CD4-positive, alpha-beta T cell treated with Interleukin-17A for 4 hours (primary cell): ENCODE results near the gene KLHL3.

Experiments
- DNase-seq: peaks from one replicate; pipeline ENCODE4 v3.0.0-alpha.2; 2020; ENCODE audit warnings: mixed read lengths

KLHL3 gene

GRCh38 chr5:137741718-137742117 is 5.8 kb upstream of the KLHL3 start:
- no peak for DNase-seq

DNA sequence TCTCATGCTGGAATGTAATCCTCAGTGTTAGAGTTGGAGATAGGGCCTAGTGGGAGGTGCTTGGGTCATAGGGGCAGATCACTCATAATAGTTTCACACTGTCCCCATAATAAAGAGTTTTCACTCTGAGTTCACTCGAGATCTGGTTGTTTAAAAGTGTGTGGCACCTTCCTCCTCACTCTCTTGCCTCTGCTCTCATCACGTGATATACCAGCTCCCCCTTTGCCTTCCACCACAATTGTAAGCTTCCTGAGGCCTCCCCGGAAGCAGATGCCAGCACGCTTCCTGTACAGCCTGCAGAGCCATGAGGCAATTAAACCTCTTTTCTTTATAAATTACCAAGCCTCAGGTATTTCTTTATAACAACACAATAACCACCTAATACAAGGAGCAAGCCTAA is 3.8 kb upstream of the KLHL3 start:
- DNase-seq = no peak

- DNase-seq = no peak
These were observed 3.1 kb upstream of the KLHL3 start for GRCh38 chr5:137738947-137739346.

DNA sequence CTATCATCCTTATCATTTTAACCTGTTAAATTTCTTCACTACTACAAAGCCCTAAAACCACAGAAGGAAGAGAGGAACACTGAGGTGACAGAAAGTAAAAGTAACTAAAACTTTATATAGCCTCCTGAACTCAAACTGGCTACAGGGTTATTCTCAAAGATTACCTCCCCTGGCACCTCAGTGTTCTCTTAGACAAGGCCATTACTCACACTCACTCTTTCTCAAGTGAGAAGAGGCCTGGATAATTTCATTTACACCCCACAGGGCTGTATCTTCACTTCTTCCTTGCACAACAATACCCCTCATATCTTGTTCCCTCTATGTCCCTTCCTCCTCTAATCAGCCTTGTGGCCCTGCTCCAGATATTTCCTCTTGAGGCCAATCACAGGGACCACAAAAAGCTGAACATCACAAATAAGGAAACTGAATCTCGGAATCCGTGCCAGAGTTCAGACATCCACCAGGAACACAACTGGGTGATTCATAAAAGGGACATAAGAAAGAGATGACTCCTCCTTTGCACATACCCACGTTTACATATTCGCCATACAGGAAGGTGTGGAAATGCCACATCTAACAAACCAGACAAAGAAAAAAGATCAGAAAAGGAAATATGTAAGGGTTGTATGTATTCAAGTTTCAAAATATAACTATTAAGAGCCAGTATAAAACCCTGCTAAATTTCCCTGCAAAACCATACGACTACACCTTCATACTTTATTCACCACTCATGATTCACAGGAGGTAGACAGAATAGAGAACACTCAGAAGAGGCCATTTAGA is 1.7 kb upstream of the KLHL3 start:
- DNase-seq = peak; percentile 51

- no peak for DNase-seq
These were observed 607 bp upstream of the KLHL3 start for GRCh38 chr5:137736496-137736895.

DNA sequence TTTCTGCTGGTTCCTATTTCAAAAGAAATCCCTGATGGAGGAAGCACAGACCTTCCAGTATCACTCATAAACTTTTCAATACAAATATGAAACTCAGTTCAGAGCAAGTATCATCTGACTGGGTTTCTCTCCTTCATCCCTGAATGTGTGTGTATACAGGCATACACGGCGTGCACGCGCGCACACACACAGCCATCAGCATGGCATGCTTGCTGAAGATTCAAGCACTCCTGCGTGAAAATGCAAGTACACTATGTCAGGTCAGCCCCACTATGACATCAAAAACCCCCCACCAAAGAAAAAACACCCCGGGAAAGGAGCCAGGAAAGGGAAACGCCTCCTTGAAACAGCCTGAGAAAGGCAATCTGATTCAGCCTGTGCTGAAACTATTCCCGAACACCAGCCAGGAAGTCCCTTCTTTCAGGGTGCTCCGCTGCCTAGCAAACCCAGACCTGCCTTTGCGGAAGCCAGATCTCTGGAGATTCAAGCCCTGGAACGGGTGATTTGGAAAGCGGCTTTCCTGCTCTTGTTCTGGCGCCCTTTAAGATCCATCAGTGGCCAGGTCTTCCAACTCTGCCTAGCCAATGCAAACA is 831 bp downstream of the KLHL3 start:
- DNase-seq = peak; percentile 42

DNA sequence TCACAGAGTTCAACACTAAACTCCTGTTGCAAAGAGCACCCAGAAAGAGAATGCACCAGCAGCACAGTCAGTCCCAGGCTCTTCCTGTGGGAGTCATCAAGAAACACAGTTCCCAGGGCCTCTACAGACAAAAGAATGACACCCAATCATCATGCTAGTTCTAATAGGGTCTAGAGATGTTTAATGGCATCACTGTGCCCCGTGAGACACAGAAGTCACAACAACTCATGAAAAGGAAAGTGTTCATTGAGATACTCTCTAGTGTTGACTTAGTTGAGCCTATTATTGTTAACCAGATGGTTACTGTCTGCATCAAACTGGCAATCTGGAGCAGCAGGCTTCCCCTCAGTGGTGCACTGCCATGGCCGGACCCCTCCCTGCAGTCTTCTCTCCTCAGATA is 1.6 kb downstream of the KLHL3 start:
- peak; percentile 27 for DNase-seq

GRCh38 chr5:137733922-137734321 is 2.0 kb downstream of the KLHL3 start:
- DNase-seq = no peak

- DNase-seq = no peak
These were observed 2.9 kb downstream of the KLHL3 start for GRCh38 chr5:137733006-137733405.

DNA sequence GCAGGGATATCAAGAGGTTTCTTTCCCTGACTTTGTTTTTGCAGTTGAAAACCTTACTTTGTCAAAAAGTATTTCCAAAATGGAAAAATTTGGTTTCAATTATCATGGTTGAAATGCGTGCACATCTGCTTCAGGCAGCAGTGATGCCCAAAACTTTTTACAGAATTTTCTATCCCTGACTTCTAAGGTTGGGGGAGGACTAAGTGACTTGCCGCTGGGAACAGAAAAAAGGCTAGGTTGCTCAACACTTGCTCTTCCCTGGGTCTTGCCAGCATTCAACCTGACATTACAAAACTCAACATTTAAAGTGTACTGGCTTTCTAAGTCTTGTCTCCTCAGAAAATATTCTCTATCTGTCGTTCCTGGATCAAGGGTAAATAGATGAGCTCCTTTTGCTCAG is 4.7 kb downstream of the KLHL3 start:
- DNase-seq = no peak

GRCh38 chr5:137730336-137730735 is 5.6 kb downstream of the KLHL3 start:
- DNase-seq = no peak

DNA sequence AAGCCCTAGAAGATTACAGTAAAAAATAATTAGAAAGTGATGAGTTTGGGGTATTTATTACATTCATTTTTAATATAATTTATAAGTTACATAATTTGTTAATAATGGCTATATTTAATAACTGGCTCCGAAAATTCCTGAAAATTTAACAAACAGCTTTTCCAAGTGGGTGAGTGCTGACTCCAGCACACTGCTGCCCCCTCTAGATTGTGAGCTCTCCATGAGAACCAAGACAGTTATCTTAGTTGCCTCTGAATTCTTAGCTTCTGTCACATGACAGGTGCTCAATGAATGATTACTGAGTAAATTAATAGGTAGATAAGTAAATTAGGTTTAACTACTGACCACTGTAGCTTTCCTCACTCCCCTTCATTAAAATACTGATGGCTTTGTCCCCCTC is 7.8 kb downstream of the KLHL3 start:
- DNase-seq = no peak

- no peak for DNase-seq
These were observed 8.3 kb downstream of the KLHL3 start for GRCh38 chr5:137727623-137728022.

- no peak for DNase-seq
These were observed 11.6 kb downstream of the KLHL3 start for GRCh38 chr5:137724251-137724650.

DNA sequence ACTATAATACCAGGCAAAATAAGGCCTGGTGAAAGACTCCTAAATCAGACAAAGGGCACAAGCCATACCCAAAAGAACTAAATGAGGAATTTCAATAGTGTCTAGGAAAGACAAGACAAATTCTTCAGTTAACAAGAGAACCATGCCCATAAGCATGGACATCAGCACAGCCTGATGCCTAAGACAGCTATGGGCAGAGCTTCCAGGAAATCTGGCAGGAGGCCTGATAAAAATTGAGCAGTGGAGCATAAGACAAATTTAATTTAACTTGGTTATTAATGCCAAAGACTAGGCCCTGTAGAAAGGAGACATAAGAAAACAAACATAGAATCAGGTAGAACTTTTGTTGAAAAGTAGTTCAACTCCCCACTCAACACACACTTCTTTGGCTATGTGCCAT is 17.3 kb downstream of the KLHL3 start:
- no peak for DNase-seq

GRCh38 chr5:137716337-137716736 is 19.6 kb downstream of the KLHL3 start:
- no peak for DNase-seq

GRCh38 chr5:137715456-137715855 is 20.4 kb downstream of the KLHL3 start:
- DNase-seq = no peak

DNA sequence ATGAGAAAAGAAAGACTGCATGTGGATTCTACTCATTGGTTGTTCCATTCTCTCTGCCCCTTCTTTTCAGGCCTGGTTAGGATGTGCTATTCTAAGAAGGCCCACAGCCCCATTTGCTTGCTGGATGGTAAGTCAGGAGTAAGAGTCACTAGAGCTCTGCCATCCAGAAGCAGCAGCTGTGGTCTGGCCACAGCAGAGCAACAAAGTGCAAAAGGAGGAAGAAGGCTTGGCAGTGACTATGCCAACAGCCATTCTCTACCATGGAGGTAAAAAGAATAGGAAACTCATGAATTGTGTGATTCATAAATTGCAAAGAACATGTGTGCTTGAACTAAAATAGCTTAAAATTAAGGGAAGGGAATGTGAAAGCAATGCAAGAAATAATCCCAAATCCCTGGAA is 20.9 kb downstream of the KLHL3 start:
- no peak for DNase-seq

DNA sequence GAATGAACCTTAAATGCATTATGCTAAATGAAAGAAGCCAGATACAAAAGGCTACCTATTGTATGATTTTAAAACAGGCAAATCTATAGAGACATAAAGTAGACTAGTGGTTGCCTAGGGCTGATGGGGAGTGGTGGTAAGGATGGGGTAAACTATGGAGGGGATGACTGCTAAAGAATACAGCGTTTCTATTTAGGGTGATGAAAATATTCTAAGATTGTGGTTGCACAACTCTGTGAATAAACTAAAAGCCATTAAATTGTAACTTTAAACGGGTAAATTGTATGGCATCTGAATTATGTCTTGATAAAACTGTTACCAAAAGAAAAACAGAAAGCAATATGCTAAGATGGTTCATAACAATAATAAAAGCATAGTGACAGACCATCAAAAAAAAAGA is 21.4 kb downstream of the KLHL3 start:
- DNase-seq = no peak

DNA sequence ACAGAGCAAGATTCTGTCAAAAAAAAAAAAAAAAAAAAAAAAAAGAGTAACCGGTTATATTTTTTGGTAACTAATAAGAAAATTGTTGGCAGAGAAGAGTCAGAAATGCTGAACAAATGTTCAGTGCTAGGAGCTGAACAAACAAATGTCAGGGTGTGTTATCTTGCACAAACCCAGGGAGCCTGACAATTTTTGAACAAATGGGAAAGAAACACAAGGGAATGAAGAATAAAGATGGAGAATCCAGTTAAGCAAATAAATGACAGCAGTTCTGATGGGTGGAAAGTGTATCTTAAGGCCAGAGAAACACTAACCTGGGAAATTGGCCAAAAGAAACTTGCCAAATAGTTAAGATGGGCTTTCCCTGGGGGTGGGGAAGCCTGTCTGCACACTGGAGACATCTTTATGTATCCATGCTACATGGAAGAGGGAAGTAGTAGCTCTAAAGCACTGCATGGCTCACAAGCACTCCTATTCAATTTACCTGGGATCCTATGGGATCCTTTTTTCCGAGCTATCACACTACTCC is 23.7 kb downstream of the KLHL3 start:
- DNase-seq = no peak

DNA sequence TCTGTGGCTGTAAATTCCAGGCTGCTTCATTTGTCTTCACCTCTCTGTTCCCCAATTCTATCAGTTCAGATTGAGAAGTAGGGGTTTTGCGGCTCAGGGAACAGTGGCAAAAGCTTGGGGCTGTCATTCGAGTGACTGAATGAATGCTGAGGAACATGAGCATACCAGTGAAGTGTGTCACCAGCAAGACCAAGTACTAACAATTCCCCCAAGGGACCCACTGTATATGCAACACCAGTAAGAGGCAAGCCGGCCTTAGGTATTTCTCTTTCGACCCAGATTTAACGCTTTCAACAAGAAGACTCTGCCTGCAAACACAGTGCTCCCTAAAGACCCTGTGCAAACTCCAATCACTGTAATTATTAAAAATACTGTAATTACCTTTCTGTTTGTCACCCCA is 25.8 kb downstream of the KLHL3 start:
- DNase-seq = no peak

GRCh38 chr5:137708796-137709559 is 26.9 kb downstream of the KLHL3 start:
- DNase-seq = no peak

DNA sequence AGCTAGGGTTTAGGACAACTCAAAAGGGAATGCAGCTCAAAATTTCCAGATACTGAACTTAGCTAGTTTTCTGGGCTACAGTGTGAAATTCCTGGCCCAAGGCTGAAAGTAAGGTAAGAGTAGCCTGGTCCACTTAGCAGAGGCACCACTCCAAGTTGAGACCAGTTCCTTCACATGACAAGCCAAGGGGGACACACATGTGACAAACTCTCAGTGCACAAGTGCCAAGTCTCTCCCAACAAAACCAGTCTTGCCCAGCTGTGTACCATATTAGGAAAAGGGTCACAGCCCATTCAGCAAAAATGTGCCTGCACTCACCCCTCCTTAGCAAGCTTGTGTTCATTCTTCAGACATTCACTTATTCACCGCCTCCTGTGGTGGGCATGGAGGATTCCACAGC is 27.8 kb downstream of the KLHL3 start:
- no peak for DNase-seq

GRCh38 chr5:137706841-137707240 is 29.0 kb downstream of the KLHL3 start:
- DNase-seq = no peak
